A673 (cell line): ENCODE measurements around the gene RNF19B.

Experiments
- CTCF ChIP-seq: fragments of 300-800, 200-600 bp; sonication (generic); conservative IDR thresholded peaks from 2 replicates; pipeline ENCODE4 v1.5.1; 2017; ENCODE audit warnings: low read depth, mild to moderate bottlenecking, antibody characterized with exemption, low read length, moderate library complexity, mixed read lengths
- EZH2 ChIP-seq: fragments of 200-600 bp; sonication (generic); IDR thresholded peaks from 2 replicates; pipeline ENCODE4 v1.6.1; 2017; ENCODE audit warnings: borderline replicate concordance, low read depth, mild to moderate bottlenecking, mixed read lengths, antibody characterized with exemption, low read length; ENCODE audit not compliant: poor library complexity, severe bottlenecking

- TF ChIP-seq CTCF = no peak
- TF ChIP-seq EZH2 = no peak
Measured at GRCh38 chr1:33012165-33012564, 47.6 kb upstream of the RNF19B start.
